ENCODE measurements around the gene GXYLT1. TPM values are rescaled to one million over a fixed set of nuclear protein-coding genes. Genes with fewer than 3 reads are reported as not detected.

GXYLT1 gene
- polyA plus RNA-seq, 1 donor from 2014 or later, result 3.2 TPM

DNA sequence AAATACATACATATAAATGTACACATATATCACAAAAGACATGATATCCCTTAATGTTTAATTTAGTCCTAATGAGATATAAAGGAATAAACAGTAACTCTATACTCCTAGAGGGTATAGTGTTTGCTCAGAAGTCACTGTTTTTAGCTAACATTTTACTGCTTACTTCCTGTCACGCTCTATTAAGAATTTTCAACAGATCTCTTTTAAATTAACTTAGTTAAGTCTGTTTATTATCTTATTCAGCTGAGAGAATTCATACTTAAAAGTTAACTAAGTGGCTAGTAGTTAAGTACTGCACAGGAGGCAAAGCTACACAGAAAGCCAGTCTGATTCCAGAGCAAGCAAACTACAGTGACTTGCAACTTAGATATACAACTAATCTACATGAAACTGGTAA is 39.9 kb downstream of the GXYLT1 start:
- Histone ChIP-seq H3K4me2 (ENCODE audit: low read length) (no peak overlapping the region), H3K36me3 (ENCODE audit: insufficient read depth, low read length) (no peaks in the 10 kb centered on the region), H3K27me3 (ENCODE audit: insufficient read depth, low read depth, low read length) (no peaks in the 10 kb centered on the region), H3K9me2 (ENCODE audit: insufficient read depth, low read length) (no peaks in the 10 kb centered on the region), H3F3A (ENCODE audit: insufficient read depth, low read length, poor library complexity, severe bottlenecking) (no peaks in the 10 kb centered on the region), H3K9ac (ENCODE audit: low read length) (no peak overlapping the region), H3K9me3 (ENCODE audit: low read length) (no peaks in the 10 kb centered on the region), H3K4me3 (ENCODE audit: low read length) (no peak overlapping the region), H3K79me2 (replicated peaks; ENCODE audit: insufficient read depth, low read length) (no peaks in the 10 kb centered on the region), H4K20me1 (ENCODE audit: insufficient read depth) (no peaks in the 10 kb centered on the region), H2AFZ (ENCODE audit: low read depth, low read length) (no peak overlapping the region), H3K27ac (ENCODE audit: low read length) (no peak overlapping the region)
- TF ChIP-seq TAF1 (IDR thresholded peaks at IDR 0.05; ENCODE audit: low read depth) (no peak), MXI1 (conservative IDR thresholded peaks at IDR 0.05; ENCODE audit: poor library complexity, severe bottlenecking) (no peak), EP300 (conservative IDR thresholded peaks at IDR 0.05; ENCODE audit: poor library complexity, severe bottlenecking) (no peak), RAD21 (conservative IDR thresholded peaks at IDR 0.05) (no peak), EZH2 (IDR thresholded peaks at IDR 0.05; ENCODE audit: borderline replicate concordance, insufficient read depth, low read length, poor library complexity, severe bottlenecking) (no peak), SMC3 (conservative IDR thresholded peaks at IDR 0.05; ENCODE audit: poor library complexity) (no peak), POLR2AphosphoS5 (IDR thresholded peaks at IDR 0.05) (no peak)
- TF ChIP-seq, protein P1, sequence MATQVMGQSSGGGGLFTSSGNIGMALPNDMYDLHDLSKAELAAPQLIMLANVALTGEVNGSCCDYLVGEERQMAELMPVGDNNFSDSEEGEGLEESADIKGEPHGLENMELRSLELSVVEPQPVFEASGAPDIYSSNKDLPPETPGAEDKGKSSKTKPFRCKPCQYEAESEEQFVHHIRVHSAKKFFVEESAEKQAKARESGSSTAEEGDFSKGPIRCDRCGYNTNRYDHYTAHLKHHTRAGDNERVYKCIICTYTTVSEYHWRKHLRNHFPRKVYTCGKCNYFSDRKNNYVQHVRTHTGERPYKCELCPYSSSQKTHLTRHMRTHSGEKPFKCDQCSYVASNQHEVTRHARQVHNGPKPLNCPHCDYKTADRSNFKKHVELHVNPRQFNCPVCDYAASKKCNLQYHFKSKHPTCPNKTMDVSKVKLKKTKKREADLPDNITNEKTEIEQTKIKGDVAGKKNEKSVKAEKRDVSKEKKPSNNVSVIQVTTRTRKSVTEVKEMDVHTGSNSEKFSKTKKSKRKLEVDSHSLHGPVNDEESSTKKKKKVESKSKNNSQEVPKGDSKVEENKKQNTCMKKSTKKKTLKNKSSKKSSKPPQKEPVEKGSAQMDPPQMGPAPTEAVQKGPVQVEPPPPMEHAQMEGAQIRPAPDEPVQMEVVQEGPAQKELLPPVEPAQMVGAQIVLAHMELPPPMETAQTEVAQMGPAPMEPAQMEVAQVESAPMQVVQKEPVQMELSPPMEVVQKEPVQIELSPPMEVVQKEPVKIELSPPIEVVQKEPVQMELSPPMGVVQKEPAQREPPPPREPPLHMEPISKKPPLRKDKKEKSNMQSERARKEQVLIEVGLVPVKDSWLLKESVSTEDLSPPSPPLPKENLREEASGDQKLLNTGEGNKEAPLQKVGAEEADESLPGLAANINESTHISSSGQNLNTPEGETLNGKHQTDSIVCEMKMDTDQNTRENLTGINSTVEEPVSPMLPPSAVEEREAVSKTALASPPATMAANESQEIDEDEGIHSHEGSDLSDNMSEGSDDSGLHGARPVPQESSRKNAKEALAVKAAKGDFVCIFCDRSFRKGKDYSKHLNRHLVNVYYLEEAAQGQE (IDR thresholded peaks at IDR 0.05; ENCODE audit: borderline replicate concordance), result no peak
- TF ChIP-seq, protein P2, sequence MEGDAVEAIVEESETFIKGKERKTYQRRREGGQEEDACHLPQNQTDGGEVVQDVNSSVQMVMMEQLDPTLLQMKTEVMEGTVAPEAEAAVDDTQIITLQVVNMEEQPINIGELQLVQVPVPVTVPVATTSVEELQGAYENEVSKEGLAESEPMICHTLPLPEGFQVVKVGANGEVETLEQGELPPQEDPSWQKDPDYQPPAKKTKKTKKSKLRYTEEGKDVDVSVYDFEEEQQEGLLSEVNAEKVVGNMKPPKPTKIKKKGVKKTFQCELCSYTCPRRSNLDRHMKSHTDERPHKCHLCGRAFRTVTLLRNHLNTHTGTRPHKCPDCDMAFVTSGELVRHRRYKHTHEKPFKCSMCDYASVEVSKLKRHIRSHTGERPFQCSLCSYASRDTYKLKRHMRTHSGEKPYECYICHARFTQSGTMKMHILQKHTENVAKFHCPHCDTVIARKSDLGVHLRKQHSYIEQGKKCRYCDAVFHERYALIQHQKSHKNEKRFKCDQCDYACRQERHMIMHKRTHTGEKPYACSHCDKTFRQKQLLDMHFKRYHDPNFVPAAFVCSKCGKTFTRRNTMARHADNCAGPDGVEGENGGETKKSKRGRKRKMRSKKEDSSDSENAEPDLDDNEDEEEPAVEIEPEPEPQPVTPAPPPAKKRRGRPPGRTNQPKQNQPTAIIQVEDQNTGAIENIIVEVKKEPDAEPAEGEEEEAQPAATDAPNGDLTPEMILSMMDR (IDR thresholded peaks at IDR 0.05; ENCODE audit: poor library complexity, severe bottlenecking), result no peak

DNA sequence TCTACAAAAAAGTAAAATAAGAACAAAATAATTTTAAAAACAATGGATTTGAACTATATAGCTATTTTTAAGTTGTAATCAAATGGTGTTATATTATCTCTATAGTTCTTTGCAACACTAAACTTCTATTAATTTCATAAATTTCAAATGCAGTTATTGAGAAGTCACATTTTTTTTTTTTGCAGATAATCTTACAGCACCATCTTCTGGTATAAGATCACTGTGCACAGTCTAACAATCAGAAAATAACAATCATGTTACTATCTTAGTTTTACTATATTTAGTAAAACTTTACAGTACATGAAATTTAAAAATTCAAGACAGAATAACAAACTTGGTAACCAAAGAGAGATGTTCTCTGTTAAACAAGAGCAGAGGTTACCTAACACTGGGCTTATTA is 40.6 kb downstream of the GXYLT1 start:
- Histone ChIP-seq H3K9me3 (ENCODE audit: low read length) (no peaks in the 10 kb centered on the region), H3K9ac (ENCODE audit: low read length) (no peak overlapping the region), H3K79me2 (replicated peaks; ENCODE audit: insufficient read depth, low read length) (no peaks in the 10 kb centered on the region), H3K4me2 (ENCODE audit: low read length) (no peak overlapping the region), H3F3A (ENCODE audit: insufficient read depth, low read length, poor library complexity, severe bottlenecking) (no peaks in the 10 kb centered on the region), H3K9me2 (ENCODE audit: insufficient read depth, low read length) (no peaks in the 10 kb centered on the region), H3K27me3 (ENCODE audit: insufficient read depth, low read depth, low read length) (no peaks in the 10 kb centered on the region), H4K20me1 (ENCODE audit: insufficient read depth) (no peaks in the 10 kb centered on the region), H3K4me3 (ENCODE audit: low read length) (no peak overlapping the region), H2AFZ (ENCODE audit: low read depth, low read length) (no peak overlapping the region), H3K27ac (ENCODE audit: low read length) (no peak overlapping the region), H3K36me3 (ENCODE audit: insufficient read depth, low read length) (no peaks in the 10 kb centered on the region)
- TF ChIP-seq, protein P2 (IDR thresholded peaks at IDR 0.05; ENCODE audit: poor library complexity, severe bottlenecking), result peak; percentile 70
- TF ChIP-seq RAD21 (conservative IDR thresholded peaks at IDR 0.05), result peak; percentile 83
- TF ChIP-seq POLR2AphosphoS5 (IDR thresholded peaks at IDR 0.05), result no peak
- no peak for TF ChIP-seq MXI1 (conservative IDR thresholded peaks at IDR 0.05; ENCODE audit: poor library complexity, severe bottlenecking)
- TF ChIP-seq EP300 (conservative IDR thresholded peaks at IDR 0.05; ENCODE audit: poor library complexity, severe bottlenecking), result no peak
- TF ChIP-seq SMC3 (conservative IDR thresholded peaks at IDR 0.05; ENCODE audit: poor library complexity), result peak; percentile 87
